Activated CD4-positive, alpha-beta memory T cell treated with anti-CD3 and anti-CD28 coated beads for 36 hours (primary cell): Measurements from ENCODE around the gene NEDD9. TPM values are rescaled to one million over a fixed set of nuclear protein-coding genes. Genes with fewer than 3 reads are reported as not detected.

Source experiments
- CTCF ChIA-PET: fragments of 350-600 bp; sonication (Branson Sonifier 250); formaldehyde crosslinking; loops from one replicate; lab custom pipeline; 2021; ENCODE audit warnings: antibody characterized with exemption, inconsistent platforms; lab: Charles Lee
- POLR2A ChIA-PET: fragments of 350-600 bp; sonication (Branson Sonifier 250); formaldehyde crosslinking; loops from one replicate; lab custom pipeline; 2021; ENCODE audit warnings: antibody characterized with exemption; lab: Charles Lee
- DNase-seq: peaks from one replicate; pipeline ENCODE4 v3.0.0-alpha.2; 2020
- H3K27ac Mint-ChIP-seq: one replicate; pipeline ENCODE4 v1.8.0; 2021; ENCODE audit warnings: mixed read lengths
- H3K27me3 Mint-ChIP-seq: one replicate; pipeline ENCODE4 v1.8.0; 2021; ENCODE audit warnings: mixed read lengths
- H3K36me3 Mint-ChIP-seq: one replicate; pipeline ENCODE4 v1.8.0; 2021; ENCODE audit warnings: mixed read lengths
- H3K4me1 Mint-ChIP-seq: one replicate; pipeline ENCODE4 v1.8.0; 2021; ENCODE audit warnings: low read depth, mixed read lengths
- H3K4me3 Mint-ChIP-seq: one replicate; pipeline ENCODE4 v1.8.0; 2021; ENCODE audit warnings: mild to moderate bottlenecking, mixed read lengths
- H3K9me3 Mint-ChIP-seq: one replicate; pipeline ENCODE4 v1.8.0; 2021; ENCODE audit warnings: mixed read lengths
- intact Hi-C: fragments of 100-400 bp; cut with micrococcal nuclease; formaldehyde crosslinking; loops from one replicate; pipeline ENCODE4 v1.15.1; 2023
- total RNA-seq, 2 experiments: library from RNA; stranded (reverse); gene quantifications; one replicate each; pipeline ENCODE4 v1.2.3, GENCODE V29; 2021

Gene NEDD9
- total RNA-seq, 2 experiments from 2014 or later: 26.6 to 31.5 TPM

DNA sequence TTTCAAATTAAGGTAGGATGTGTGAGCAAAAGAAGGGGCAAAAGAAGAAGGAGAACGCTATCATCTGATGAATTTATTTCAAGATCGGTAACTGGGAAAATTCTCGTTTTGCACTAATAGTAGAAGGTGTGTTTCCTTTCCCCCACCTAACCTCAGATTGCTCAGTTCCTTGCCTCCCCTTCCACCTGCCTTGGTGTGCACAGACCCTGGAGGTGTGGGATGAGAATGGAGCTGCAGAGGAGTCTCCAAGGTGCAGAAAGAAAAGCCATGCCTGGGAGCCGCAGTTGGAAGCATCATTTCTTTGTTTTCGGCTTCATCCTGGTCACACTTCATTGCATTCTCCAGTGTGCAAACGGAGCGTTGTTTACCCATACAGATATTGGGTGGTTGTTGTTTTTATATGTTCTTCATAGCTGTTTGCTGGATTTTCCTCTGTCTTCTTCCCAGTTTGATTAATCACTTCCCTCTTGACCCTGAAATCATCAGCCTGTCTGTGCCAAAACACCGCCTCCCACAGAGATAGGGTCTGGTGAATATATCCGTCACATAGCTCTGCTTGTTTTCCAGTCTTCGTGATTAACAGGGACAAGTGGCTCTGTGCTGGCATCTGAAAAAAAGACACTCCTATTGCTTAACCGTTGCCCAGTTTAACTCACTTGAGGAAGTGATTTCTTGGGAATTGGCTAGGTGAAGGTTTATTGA is 40.2 kb upstream of the NEDD9 start:
- Mint-ChIP-seq H3K36me3 (peaks cover 10% of the 10 kb centered on the region), H3K27ac (no peak overlapping the region), H3K4me3 (no peak overlapping the region), H3K27me3 (no peaks in the 10 kb centered on the region), H3K4me1 (peaks cover 37% of the 10 kb centered on the region), H3K9me3 (no peaks in the 10 kb centered on the region)
- ChIA-PET POLR2A (no interaction called here), CTCF (no interaction called here)
- intact Hi-C loops: no loop called here
- no peak for DNase-seq

- intact Hi-C loops: no loop called here
- Mint-ChIP-seq H3K36me3 (peaks cover 10% of the 10 kb centered on the region), H3K9me3 (no peaks in the 10 kb centered on the region), H3K27ac (no peak overlapping the region), H3K4me3 (no peak overlapping the region), H3K4me1 (peaks cover 25% of the 10 kb centered on the region), H3K27me3 (no peaks in the 10 kb centered on the region)
- no peak for DNase-seq
- POLR2A ChIA-PET: no interaction called here
- CTCF ChIA-PET: interaction anchor here (1.1 kb wide), 1 partner anchor 225 kb away, joined by 3 read pairs; no protein-coding TSS in a partner anchor
Observed at GRCh38 chr6:11271228-11272020, 39.0 kb upstream of the NEDD9 start.

GRCh38 chr6:11270030-11271027 is 37.9 kb upstream of the NEDD9 start:
- intact Hi-C loops: no loop called here
- Mint-ChIP-seq H3K4me1 (peaks cover 15% of the 10 kb centered on the region), H3K27ac (no peak overlapping the region), H3K36me3 (peaks cover 12% of the 10 kb centered on the region), H3K9me3 (no peaks in the 10 kb centered on the region), H3K4me3 (no peak overlapping the region), H3K27me3 (no peaks in the 10 kb centered on the region)
- CTCF ChIA-PET: no interaction called here
- POLR2A ChIA-PET: interaction anchor here (0.7 kb wide), 1 partner anchor 105 kb away, joined by 3 read pairs; no protein-coding TSS in a partner anchor
- DNase-seq: no peak

DNA sequence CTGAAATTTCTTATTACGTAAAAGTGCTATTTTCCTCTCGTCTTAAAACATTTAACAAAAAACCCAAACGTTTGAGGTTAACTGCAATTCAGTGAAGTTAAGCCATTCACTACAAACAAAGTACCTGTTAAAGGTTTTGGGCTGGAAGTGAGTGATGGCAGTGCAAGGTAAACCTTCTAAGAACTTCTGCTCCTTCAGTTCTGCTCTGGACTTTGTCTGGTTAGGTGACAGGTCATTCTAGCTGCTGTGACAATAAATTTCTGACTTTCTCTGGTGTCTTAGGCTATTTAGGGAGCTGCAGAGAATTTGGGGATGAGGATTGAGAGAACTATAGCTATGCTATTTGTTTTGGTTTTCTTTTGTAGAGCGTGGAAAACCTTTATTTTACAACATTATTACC is 36.5 kb upstream of the NEDD9 start:
- Mint-ChIP-seq H3K27me3 (no peaks in the 10 kb centered on the region), H3K9me3 (no peaks in the 10 kb centered on the region), H3K4me3 (no peak overlapping the region), H3K27ac (no peak overlapping the region), H3K36me3 (peaks cover 12% of the 10 kb centered on the region), H3K4me1 (peaks cover 18% of the 10 kb centered on the region)
- DNase-seq: no peak
- ChIA-PET POLR2A (no interaction called here), CTCF (no interaction called here)
- intact Hi-C loops: no loop called here

GRCh38 chr6:11266926-11267325 is 34.5 kb upstream of the NEDD9 start:
- POLR2A ChIA-PET: no interaction called here
- no peaks in the 10 kb centered on the region for H3K9me3 Mint-ChIP-seq
- intact Hi-C loops: no loop called here
- no peaks in the 10 kb centered on the region for H3K27me3 Mint-ChIP-seq
- DNase-seq: no peak
- no peak overlapping the region for H3K4me3 Mint-ChIP-seq
- H3K27ac Mint-ChIP-seq: no peak overlapping the region
- peaks cover 5% of the 10 kb centered on the region for H3K36me3 Mint-ChIP-seq
- CTCF ChIA-PET: no interaction called here
- peaks cover 26% of the 10 kb centered on the region for H3K4me1 Mint-ChIP-seq

DNA sequence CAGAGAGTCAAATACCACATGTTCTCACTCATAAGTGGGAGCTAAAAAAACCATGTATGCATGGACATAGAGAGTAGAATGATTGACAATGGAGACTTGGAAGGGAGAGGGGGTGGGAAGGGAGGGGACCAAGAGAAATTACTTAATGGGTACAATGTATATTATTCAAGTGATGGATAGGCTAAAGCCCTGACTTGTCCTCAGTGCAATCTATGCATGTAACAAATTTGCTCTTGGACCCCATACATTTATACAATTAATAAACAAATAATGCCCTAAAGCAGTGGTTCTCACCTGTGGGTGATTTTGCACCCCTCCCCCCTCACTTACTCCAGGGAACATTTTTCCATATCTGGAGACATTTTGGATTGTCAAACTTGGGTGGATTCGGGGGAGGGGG is 33.5 kb upstream of the NEDD9 start:
- Mint-ChIP-seq H3K36me3 (peaks cover 2% of the 10 kb centered on the region), H3K4me1 (peaks cover 35% of the 10 kb centered on the region), H3K27me3 (no peaks in the 10 kb centered on the region), H3K27ac (no peak overlapping the region), H3K4me3 (no peak overlapping the region), H3K9me3 (no peaks in the 10 kb centered on the region)
- no peak for DNase-seq
- CTCF ChIA-PET: no interaction called here
- POLR2A ChIA-PET: no interaction called here
- intact Hi-C loops: no loop called here

GRCh38 chr6:11264100-11264499 is 31.6 kb upstream of the NEDD9 start:
- H3K4me1 Mint-ChIP-seq: peaks cover 48% of the 10 kb centered on the region
- DNase-seq: peak; percentile 24

DNA sequence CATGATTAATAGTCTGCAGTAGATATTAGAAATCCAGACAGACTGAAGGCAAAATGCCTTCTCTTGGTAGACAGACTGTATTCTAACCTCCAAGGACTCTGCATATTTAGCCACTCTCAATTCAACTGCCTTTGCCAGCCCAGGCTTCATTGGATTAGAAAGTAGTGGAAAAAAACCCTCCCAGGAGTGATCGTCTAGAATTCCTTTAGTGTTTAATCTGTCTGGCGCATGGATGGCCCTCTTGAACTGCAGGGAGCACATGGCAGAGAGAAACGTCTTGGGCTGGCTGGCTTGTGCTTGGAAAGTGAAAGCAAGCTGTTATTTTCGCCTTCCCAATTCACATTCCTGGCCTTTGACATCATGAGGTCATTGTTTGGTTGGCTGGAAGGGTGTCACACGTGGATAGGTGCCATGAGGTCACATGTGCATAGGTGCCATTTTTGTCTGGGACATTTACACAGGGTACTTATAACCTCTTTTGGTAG is 30.9 kb upstream of the NEDD9 start:
- H3K27ac Mint-ChIP-seq: no peak overlapping the region
- peaks cover 6% of the 10 kb centered on the region for H3K36me3 Mint-ChIP-seq
- no peak overlapping the region for H3K4me3 Mint-ChIP-seq
- peaks cover 56% of the 10 kb centered on the region for H3K4me1 Mint-ChIP-seq
- no peaks in the 10 kb centered on the region for H3K9me3 Mint-ChIP-seq
- ChIA-PET CTCF (interaction anchor here (1.6 kb wide), 1 partner anchor 91 kb away, joined by 7 read pairs; no protein-coding TSS in a partner anchor), POLR2A (interaction anchor here (0.6 to 1.1 kb wide), 2 partner anchors 39 to 150 kb away, joined by 3 to 4 read pairs; no protein-coding TSS in a partner anchor)
- no peaks in the 10 kb centered on the region for H3K27me3 Mint-ChIP-seq
- DNase-seq: no peak
- intact Hi-C loops: no loop called here

More at GRCh38 chr6:11264100-11264499, 31.6 kb upstream of the NEDD9 start:
- H3K36me3 Mint-ChIP-seq: peaks cover 6% of the 10 kb centered on the region
- no peak overlapping the region for H3K4me3 Mint-ChIP-seq
- intact Hi-C loops: no loop called here
- no peaks in the 10 kb centered on the region for H3K9me3 Mint-ChIP-seq
- no peaks in the 10 kb centered on the region for H3K27me3 Mint-ChIP-seq
- ChIA-PET CTCF (interaction anchor here (1.6 kb wide), 1 partner anchor 92 kb away, joined by 7 read pairs; no protein-coding TSS in a partner anchor), POLR2A (no interaction called here)
- no peak overlapping the region for H3K27ac Mint-ChIP-seq

- Mint-ChIP-seq H3K36me3 (peaks cover 6% of the 10 kb centered on the region), H3K27me3 (no peaks in the 10 kb centered on the region), H3K27ac (no peak overlapping the region), H3K9me3 (no peaks in the 10 kb centered on the region), H3K4me3 (no peak overlapping the region), H3K4me1 (peaks cover 67% of the 10 kb centered on the region)
- ChIA-PET POLR2A (interaction anchor here (0.5 to 1.1 kb wide), 2 partner anchors 16 to 38 kb away, joined by 4 read pairs; no protein-coding TSS in a partner anchor), CTCF (interaction anchor here (0.8 to 1.6 kb wide), 2 partner anchors 13 to 90 kb away, joined by 3 to 7 read pairs; no protein-coding TSS in a partner anchor)
- no peak for DNase-seq
- intact Hi-C loops: no loop called here
Observed at GRCh38 chr6:11262242-11262641, 29.8 kb upstream of the NEDD9 start.

DNA sequence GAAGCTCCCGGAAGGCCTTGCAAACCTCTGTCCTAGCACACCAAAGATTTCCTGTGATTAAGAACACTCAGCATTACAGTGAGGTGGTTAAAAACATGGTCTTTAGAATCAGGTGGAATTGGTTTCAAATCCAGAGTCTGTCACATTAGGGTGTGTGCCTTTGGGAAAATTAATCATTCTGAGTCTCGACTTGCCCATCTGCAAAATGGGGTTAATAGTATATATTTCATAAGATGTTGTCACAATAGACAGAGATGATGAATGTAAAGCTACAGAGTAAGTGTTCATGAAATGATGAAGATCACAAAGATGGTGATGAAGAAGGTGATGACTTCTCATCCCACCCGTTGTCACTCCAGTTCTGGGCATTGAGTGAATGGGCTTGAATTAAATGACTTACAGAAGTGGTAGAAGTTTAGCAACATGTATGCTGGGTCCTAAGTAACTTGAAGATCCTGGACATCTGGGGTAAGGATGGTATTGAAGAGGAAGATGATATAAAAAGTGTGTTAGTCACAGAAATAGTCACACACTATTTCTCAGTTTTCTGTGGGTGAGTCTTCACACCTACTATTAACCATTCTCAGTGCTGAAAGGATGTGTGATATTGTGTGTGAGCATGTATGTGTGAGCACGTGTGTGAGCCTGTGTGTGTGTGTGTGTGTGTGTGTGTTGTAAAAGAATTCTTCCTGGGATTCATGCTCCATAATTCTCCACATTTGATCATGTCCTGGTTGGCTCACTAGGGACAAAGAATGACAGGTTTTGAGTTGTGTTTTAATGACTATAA is 28.0 kb upstream of the NEDD9 start:
- no peaks in the 10 kb centered on the region for H3K27me3 Mint-ChIP-seq
- intact Hi-C loops: loop anchor here (2.0 kb wide), 1 partner anchor 36 kb away; no protein-coding TSS in a partner anchor
- DNase-seq: no peak
- H3K9me3 Mint-ChIP-seq: no peaks in the 10 kb centered on the region
- H3K36me3 Mint-ChIP-seq: peaks cover 5% of the 10 kb centered on the region
- ChIA-PET POLR2A (no interaction called here), CTCF (no interaction called here)
- peaks cover 73% of the 10 kb centered on the region for H3K4me1 Mint-ChIP-seq
- H3K27ac Mint-ChIP-seq: peak overlapping the region; percentile 62
- H3K4me3 Mint-ChIP-seq: no peak overlapping the region
